ENCODE results near the gene LRRC38.
A peak's percentile ranks its signal among the peaks of the same experiment; 100 is the strongest.

DNA sequence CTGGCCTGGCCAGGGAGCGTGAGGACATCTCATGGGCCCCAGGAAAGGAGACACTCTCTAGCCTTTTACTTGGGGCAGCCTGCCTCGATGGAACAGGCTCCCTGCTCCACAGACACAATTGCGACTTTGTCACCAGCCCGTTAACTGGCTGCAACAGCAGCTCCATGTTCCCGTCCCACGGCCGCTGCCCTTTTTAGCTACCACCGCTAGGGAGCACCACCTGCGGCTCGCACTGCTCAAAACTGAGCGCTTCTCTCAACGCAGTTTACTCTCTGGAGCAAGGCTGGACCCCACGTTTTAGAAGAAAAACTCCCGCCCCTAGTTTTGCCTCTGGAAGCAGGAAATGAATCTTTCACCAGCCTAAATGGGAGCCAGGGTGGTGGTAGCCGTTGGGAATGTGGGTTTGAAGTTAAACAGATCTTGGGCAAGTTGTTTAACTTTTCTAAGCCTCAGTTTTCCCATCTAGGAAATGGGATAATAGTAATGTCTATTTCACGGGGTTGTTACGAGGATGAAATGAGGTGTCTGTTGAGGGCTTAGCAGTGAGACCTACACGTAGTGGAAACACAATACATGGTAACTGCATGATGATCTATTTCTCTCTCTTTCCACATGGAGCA lies 3.5 kb upstream of the LRRC38 start:
- TF ChIP-seq, protein P1, sequence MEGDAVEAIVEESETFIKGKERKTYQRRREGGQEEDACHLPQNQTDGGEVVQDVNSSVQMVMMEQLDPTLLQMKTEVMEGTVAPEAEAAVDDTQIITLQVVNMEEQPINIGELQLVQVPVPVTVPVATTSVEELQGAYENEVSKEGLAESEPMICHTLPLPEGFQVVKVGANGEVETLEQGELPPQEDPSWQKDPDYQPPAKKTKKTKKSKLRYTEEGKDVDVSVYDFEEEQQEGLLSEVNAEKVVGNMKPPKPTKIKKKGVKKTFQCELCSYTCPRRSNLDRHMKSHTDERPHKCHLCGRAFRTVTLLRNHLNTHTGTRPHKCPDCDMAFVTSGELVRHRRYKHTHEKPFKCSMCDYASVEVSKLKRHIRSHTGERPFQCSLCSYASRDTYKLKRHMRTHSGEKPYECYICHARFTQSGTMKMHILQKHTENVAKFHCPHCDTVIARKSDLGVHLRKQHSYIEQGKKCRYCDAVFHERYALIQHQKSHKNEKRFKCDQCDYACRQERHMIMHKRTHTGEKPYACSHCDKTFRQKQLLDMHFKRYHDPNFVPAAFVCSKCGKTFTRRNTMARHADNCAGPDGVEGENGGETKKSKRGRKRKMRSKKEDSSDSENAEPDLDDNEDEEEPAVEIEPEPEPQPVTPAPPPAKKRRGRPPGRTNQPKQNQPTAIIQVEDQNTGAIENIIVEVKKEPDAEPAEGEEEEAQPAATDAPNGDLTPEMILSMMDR (IDR thresholded peaks at IDR 0.05), result peak in 1 of 7 experiments; percentile 10
- TF ChIP-seq EP300 (IDR thresholded peaks at IDR 0.05), result no peak
